Body of pancreas (tissue), 4 donors: Measurements from ENCODE around the gene TBCK.

Source experiments
- CTCF ChIP-seq, 7 experiments: fragments of 450-650 bp in 4 of 7; fragments of 200-600 bp in 3 of 7; sonication (generic) in 3 of 7; IDR thresholded peaks; one replicate each; pipeline ENCODE4 v1.5.1; 2016 to 2019; ENCODE audit warnings: antibody characterized with exemption in 7 of 7
- POLR2A ChIP-seq, 3 donors: fragments of 450-650 bp; IDR thresholded peaks; one replicate each; pipeline ENCODE4 v1.6.1; 2016; ENCODE audit warnings: antibody characterized with exemption in 3 of 3, mild to moderate bottlenecking in 2 of 3

GRCh38 chr4:106114270-106114669, 201.7 kb downstream of the TBCK start:
- TF ChIP-seq POLR2A (IDR thresholded peaks at IDR 0.05), result no peak
- no peak for TF ChIP-seq CTCF (IDR thresholded peaks at IDR 0.05)
